ENCODE measurements around the gene CLASP1.

GRCh38 chr2:121291251-121291580, 358.0 kb downstream of the CLASP1 start:
- no peak for TF ChIP-seq POLR2A (IDR thresholded peaks at IDR 0.05)
- TF ChIP-seq CTCF (IDR thresholded peaks at IDR 0.05) = no peak
